HepG2 (cell line): ENCODE data around the gene MBTPS1. TPM values are rescaled to one million over a fixed set of nuclear protein-coding genes. Genes with fewer than 3 reads are reported as not detected.

ENCODE experiments used
- ETV5 ChIP-seq: IDR thresholded peaks from 2 replicates; pipeline ENCODE4 v1.6.1; 2018; ENCODE audit warnings: missing biosample characterization, missing genetic modification reagents, inconsistent platforms, borderline replicate concordance
- FOXC1 ChIP-seq: sonication (generic); formaldehyde crosslinking; IDR thresholded peaks from 2 replicates; pipeline ENCODE4 v1.8.0; 2022; ENCODE audit warnings: mild to moderate bottlenecking, missing genetic modification reagents, borderline replicate concordance
- LCORL ChIP-seq, 2 experiments: fragments of 450-650 bp in 1 of 2; sonication (generic) in 1 of 2; formaldehyde crosslinking in 1 of 2; IDR thresholded peaks; 2 replicates each; pipeline versions ENCODE4 v1.5.0 to v1.6.1; 2017 to 2020; ENCODE audit warnings: antibody characterized with exemption in 1 of 2, missing genetic modification reagents in 1 of 2
- NFKB2 ChIP-seq: sonication (generic); formaldehyde crosslinking; IDR thresholded peaks from 2 replicates; pipeline ENCODE4 v1.4.0; 2020; ENCODE audit warnings: missing genetic modification reagents, borderline replicate concordance
- PRPF4 ChIP-seq: fragments of 200-400 bp; formaldehyde crosslinking; IDR thresholded peaks from 2 replicates; pipeline ENCODE4 v1.6.1; 2016; ENCODE audit warnings: low read length, low read depth; ENCODE audit not compliant: poor library complexity, severe bottlenecking
- SALL1 ChIP-seq: sonication (generic); formaldehyde crosslinking; IDR thresholded peaks from 2 replicates; pipeline ENCODE4 v1.8.0; 2022; ENCODE audit warnings: mild to moderate bottlenecking, missing genetic modification reagents
- SAP130 ChIP-seq: IDR thresholded peaks from 2 replicates; pipeline ENCODE4 v1.6.1; 2016; ENCODE audit warnings: low read depth
- SMC3 ChIP-seq: IDR thresholded peaks from 2 replicates; pipeline ENCODE4 v1.6.1; 2011; ENCODE audit warnings: low read length, improper control_type of control experiment
- SPEN ChIP-seq: sonication (generic); formaldehyde crosslinking; IDR thresholded peaks from 2 replicates; pipeline ENCODE4 v1.5.1; 2020; ENCODE audit warnings: low read depth, mild to moderate bottlenecking, missing genetic modification reagents
- TBX2 ChIP-seq: sonication (generic); formaldehyde crosslinking; IDR thresholded peaks from 2 replicates; pipeline ENCODE4 v1.5.0; 2020; ENCODE audit warnings: missing genetic modification reagents, mild to moderate bottlenecking, borderline replicate concordance
- ZBTB38 ChIP-seq: sonication (generic); formaldehyde crosslinking; IDR thresholded peaks from 2 replicates; pipeline ENCODE4 v1.5.1; 2020; ENCODE audit warnings: mild to moderate bottlenecking, missing genetic modification reagents
- ZHX1 ChIP-seq: sonication (generic); formaldehyde crosslinking; IDR thresholded peaks from 2 replicates; pipeline ENCODE4 v1.8.1; 2022; ENCODE audit warnings: low read depth, mild to moderate bottlenecking, missing genetic modification reagents
- ZNF441 ChIP-seq: sonication (generic); formaldehyde crosslinking; IDR thresholded peaks from 2 replicates; pipeline ENCODE4 v1.7.0; 2021; ENCODE audit warnings: missing genetic modification reagents, borderline replicate concordance
- ZNF530 ChIP-seq: sonication (generic); formaldehyde crosslinking; IDR thresholded peaks from 2 replicates; pipeline ENCODE4 v1.5.0; 2020; ENCODE audit warnings: low read depth, mild to moderate bottlenecking, missing genetic modification reagents
- ZNF782 ChIP-seq: sonication (generic); formaldehyde crosslinking; IDR thresholded peaks from 2 replicates; pipeline ENCODE4 v1.4.0; 2020; ENCODE audit warnings: missing genetic modification reagents, mild to moderate bottlenecking, borderline replicate concordance
- polyA plus RNA-seq, 8 experiments: library from polyadenylated mRNA; depleted of rRNA in 3 of 8; stranded (reverse) in 7 of 8; unstranded in 1 of 8; fragments of >200 nt; fragmentation: Illumina TruSeq in 4 of 8; extraction: Trizol in 4 of 8; gene quantifications; 2 replicates each; pipeline versions ENCODE4 v1.2.1 to v1.2.3, GENCODE V29; 2011 to 2016; ENCODE audit warnings: low read depth in 4 of 8, missing spikeins in 1 of 8, mixed read lengths in 1 of 8; ENCODE audit not compliant: insufficient read depth in 1 of 8
- total RNA-seq, 5 experiments: library from RNA; depleted of rRNA; stranded (reverse); fragments of >200 nt; fragmentation: Illumina TruSeq; extraction: Trizol; gene quantifications; 2 replicates each; pipeline ENCODE4 v1.2.3, GENCODE V29; 2016; ENCODE audit warnings: low read depth in 1 of 5
- TF ChIP-seq, protein P1 (sequence below): sonication (generic); formaldehyde crosslinking; IDR thresholded peaks from 2 replicates; pipeline ENCODE4 v1.9.0; 2022; ENCODE audit warnings: missing genetic modification reagents, mild to moderate bottlenecking, borderline replicate concordance
- TF ChIP-seq, protein P2 (sequence below): sonication (generic); formaldehyde crosslinking; IDR thresholded peaks from 2 replicates; pipeline ENCODE4 v1.5.1; 2020; ENCODE audit warnings: mild to moderate bottlenecking, missing genetic modification reagents, moderate library complexity
- TF ChIP-seq, protein P3 (sequence below): sonication (generic); formaldehyde crosslinking; IDR thresholded peaks from 2 replicates; pipeline ENCODE4 v1.5.0; 2020; ENCODE audit warnings: missing genetic modification reagents

Gene MBTPS1
- total and polyA plus RNA-seq, 2 of the 13 experiments (the other 11 are each of a cell fraction or from before 2014, with no cell fraction given): 56.7 to 91.3 TPM

DNA sequence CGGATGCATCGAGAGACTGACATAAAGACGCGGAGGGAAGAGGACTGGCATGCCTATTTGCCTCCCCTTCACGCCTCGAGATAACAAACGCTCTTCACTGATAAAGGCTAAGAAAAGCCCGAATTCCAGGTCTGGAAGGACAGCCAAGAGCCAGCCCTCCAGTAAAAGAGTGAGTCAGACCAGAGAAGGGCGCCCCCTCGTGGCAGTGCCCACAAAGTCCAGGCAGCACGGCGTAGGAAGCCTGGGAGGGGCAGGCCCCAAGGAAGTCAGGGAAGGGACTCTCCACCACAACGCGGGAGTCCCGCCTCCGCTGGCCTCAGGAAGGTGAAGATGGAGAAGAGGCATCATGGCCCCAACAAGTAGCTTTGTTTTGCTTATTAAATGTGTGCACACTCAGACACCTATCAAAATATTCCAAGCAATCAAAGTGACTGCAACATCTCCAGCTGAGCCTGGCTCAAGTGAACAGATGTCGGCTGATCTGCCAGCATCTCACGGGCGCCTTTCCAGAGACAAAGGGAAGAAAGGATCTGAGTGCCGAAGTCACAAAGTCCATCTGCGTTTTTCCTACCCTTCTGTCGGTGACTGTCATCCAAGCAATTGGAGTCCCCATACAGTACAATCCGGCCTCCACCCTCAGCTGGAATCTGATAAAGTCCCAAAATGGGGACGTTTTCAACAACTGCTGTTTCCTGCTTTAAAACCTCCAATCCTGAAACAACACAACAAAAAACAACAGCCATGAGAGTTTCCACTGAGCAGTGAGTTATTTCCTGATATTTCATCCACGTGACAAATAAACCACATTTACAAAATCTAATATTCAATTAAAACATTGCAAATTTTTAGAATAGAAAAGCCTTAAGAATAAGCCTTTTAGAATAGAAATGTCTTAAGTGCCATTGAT lies 53.8 kb downstream of the MBTPS1 start (continued):
- TF ChIP-seq, protein P1, sequence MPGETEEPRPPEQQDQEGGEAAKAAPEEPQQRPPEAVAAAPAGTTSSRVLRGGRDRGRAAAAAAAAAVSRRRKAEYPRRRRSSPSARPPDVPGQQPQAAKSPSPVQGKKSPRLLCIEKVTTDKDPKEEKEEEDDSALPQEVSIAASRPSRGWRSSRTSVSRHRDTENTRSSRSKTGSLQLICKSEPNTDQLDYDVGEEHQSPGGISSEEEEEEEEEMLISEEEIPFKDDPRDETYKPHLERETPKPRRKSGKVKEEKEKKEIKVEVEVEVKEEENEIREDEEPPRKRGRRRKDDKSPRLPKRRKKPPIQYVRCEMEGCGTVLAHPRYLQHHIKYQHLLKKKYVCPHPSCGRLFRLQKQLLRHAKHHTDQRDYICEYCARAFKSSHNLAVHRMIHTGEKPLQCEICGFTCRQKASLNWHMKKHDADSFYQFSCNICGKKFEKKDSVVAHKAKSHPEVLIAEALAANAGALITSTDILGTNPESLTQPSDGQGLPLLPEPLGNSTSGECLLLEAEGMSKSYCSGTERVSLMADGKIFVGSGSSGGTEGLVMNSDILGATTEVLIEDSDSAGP (CRISPR knock-in tag): 0 out of 2 replicates have a peak, but pooled peaks have one; percentile 47
- TF ChIP-seq ZHX1 (CRISPR knock-in tag) (no peak), PRPF4 (peak; percentile 30), ETV5 (CRISPR knock-in tag) (no peak), FOXC1 (0 out of 2 replicates have a peak, but pooled peaks have one; percentile 37), LCORL (IDR thresholded peaks at IDR 0.05) (no peak), LCORL (CRISPR knock-in tag; IDR thresholded peaks at IDR 0.05) (0 out of 2 replicates have a peak, but pooled peaks have one; percentile 40), SAP130 (CRISPR knock-in tag) (peak; percentile 14; the same call in 1 of the 2 replicates), SALL1 (peak; percentile 14; the same call in 1 of the 2 replicates), ZNF530 (no peak), TBX2 (peak; percentile 17; the same call in 1 of the 2 replicates), SPEN (CRISPR knock-in tag) (peak; percentile 35; the same call in 1 of the 2 replicates), ZNF782 (CRISPR knock-in tag) (no peak), NFKB2 (CRISPR knock-in tag) (peak; percentile 56; the same call in 1 of the 2 replicates), SMC3 (peak; percentile 70), ZNF441 (CRISPR knock-in tag) (peak; percentile 43; the same call in 1 of the 2 replicates), ZBTB38 (CRISPR knock-in tag) (0 out of 2 replicates have a peak, but pooled peaks have one; percentile 55)
- TF ChIP-seq, protein P2, sequence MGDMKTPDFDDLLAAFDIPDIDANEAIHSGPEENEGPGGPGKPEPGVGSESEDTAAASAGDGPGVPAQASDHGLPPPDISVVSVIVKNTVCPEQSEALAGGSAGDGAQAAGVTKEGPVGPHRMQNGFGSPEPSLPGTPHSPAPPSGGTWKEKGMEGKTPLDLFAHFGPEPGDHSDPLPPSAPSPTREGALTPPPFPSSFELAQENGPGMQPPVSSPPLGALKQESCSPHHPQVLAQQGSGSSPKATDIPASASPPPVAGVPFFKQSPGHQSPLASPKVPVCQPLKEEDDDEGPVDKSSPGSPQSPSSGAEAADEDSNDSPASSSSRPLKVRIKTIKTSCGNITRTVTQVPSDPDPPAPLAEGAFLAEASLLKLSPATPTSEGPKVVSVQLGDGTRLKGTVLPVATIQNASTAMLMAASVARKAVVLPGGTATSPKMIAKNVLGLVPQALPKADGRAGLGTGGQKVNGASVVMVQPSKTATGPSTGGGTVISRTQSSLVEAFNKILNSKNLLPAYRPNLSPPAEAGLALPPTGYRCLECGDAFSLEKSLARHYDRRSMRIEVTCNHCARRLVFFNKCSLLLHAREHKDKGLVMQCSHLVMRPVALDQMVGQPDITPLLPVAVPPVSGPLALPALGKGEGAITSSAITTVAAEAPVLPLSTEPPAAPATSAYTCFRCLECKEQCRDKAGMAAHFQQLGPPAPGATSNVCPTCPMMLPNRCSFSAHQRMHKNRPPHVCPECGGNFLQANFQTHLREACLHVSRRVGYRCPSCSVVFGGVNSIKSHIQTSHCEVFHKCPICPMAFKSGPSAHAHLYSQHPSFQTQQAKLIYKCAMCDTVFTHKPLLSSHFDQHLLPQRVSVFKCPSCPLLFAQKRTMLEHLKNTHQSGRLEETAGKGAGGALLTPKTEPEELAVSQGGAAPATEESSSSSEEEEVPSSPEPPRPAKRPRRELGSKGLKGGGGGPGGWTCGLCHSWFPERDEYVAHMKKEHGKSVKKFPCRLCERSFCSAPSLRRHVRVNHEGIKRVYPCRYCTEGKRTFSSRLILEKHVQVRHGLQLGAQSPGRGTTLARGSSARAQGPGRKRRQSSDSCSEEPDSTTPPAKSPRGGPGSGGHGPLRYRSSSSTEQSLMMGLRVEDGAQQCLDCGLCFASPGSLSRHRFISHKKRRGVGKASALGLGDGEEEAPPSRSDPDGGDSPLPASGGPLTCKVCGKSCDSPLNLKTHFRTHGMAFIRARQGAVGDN: peak; percentile 55
- TF ChIP-seq, protein P3, sequence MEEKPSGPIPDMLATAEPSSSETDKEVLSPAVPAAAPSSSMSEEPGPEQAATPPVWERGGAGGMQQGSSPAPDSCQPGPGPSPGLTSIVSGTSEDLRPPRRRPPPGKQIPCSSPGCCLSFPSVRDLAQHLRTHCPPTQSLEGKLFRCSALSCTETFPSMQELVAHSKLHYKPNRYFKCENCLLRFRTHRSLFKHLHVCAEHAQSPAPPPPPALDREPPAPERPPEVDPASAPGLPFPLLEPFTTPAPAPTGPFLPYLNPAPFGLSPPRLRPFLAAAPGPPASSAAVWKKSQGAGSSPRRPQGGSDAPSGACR: 0 out of 2 replicates have a peak, but pooled peaks have one; percentile 48
